Measurements from ENCODE around the gene LMAN1L.

Gene LMAN1L

DNA sequence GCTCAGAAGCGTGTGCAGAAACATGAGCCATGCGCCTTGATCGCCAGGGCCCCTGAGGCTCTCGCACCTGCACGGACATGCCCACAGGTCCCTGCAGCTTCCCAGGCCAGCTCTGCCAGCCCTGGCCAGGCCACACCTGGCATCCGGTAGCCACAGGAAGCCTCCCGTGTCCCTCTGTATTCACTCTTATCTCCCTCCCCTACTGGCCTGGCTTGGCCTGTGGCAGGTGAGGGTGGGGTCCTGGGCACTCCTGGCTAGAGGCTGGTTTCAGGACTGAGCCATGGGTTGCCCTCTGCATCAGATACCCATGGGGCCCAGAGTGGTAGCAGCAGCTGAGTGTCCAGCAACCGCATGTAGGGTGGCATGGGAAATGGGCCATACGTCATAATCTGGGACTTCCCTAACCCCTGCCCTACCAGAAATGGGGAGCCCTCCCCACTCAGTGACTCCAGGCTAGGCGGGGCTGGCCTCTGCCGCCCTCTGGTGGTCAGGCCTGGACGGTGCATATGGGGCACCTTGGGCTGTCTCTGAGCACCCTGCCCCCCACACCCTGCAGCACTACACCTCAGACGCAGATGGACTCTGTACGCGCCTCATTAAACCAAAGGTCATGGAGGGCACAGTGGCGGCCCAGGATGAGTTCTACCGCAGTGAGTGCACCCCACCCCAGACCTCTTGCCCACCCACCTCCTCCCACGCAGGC lies 12.6 kb upstream of the LMAN1L start:
- peaks cover 24% of the 10 kb centered on the region; the same call in 1 of the 2 replicates for H3F3A ChIP-seq (ENCODE audit: insufficient read depth)
- peaks cover 28% of the 10 kb centered on the region for H3K36me3 ChIP-seq (ENCODE audit: low read length)
- no peak overlapping the region for H3K4me3 ChIP-seq (ENCODE audit: insufficient read depth, low read length, poor library complexity, severe bottlenecking)
- no peaks in the 10 kb centered on the region for H3K9me2 ChIP-seq (replicated peaks; ENCODE audit: insufficient read depth, low read length)
- no peaks in the 10 kb centered on the region for H3K27me3 ChIP-seq (ENCODE audit: low read length)
- 0 out of 2 replicates have a peak overlapping the region, but pooled peaks have one; percentile 6 for H3K9ac ChIP-seq (ENCODE audit: low read length)
- H2AFZ ChIP-seq (ENCODE audit: low read depth, low read length, severe bottlenecking): no peak overlapping the region
- TF ChIP-seq, protein P1, sequence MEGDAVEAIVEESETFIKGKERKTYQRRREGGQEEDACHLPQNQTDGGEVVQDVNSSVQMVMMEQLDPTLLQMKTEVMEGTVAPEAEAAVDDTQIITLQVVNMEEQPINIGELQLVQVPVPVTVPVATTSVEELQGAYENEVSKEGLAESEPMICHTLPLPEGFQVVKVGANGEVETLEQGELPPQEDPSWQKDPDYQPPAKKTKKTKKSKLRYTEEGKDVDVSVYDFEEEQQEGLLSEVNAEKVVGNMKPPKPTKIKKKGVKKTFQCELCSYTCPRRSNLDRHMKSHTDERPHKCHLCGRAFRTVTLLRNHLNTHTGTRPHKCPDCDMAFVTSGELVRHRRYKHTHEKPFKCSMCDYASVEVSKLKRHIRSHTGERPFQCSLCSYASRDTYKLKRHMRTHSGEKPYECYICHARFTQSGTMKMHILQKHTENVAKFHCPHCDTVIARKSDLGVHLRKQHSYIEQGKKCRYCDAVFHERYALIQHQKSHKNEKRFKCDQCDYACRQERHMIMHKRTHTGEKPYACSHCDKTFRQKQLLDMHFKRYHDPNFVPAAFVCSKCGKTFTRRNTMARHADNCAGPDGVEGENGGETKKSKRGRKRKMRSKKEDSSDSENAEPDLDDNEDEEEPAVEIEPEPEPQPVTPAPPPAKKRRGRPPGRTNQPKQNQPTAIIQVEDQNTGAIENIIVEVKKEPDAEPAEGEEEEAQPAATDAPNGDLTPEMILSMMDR (IDR thresholded peaks at IDR 0.05; ENCODE audit: insufficient read depth, low read length, poor library complexity, severe bottlenecking): peak; percentile 90
- TF ChIP-seq EZH2phosphoT487 (conservative IDR thresholded peaks at IDR 0.05; ENCODE audit: low read length): no peak
- H3K9me3 ChIP-seq (ENCODE audit: insufficient read depth, low read length): no peaks in the 10 kb centered on the region
- peaks cover 32% of the 10 kb centered on the region for H3K79me2 ChIP-seq (ENCODE audit: insufficient read depth, low read length)
- H4K20me1 ChIP-seq (ENCODE audit: low read depth, low read length): no peaks in the 10 kb centered on the region
- peak overlapping the region; percentile 8 for H3K4me2 ChIP-seq (ENCODE audit: low read depth, low read length, poor library complexity, severe bottlenecking)
- H3K27ac ChIP-seq (ENCODE audit: low read depth, low read length): peak overlapping the region; percentile 68

DNA sequence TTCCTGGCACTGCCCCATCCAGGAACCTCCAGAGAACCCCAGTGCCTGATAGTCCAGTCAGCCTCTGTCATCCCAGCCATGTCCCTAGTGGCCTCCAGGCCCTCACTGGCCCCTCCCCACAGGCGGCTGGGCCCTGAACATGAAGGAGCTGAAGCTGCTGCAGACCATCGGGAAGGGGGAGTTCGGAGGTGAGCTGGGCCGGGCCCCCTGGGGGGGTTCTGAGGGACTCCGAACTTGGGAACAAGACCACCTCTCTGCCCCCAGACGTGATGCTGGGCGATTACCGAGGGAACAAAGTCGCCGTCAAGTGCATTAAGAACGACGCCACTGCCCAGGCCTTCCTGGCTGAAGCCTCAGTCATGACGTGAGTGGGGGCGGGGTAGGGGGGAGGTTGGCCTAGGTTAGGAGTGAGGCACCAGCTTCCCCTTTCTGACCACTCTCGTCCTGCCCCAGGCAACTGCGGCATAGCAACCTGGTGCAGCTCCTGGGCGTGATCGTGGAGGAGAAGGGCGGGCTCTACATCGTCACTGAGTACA lies 12.0 kb upstream of the LMAN1L start:
- peaks cover 26% of the 10 kb centered on the region for H3K79me2 ChIP-seq (ENCODE audit: insufficient read depth, low read length)

DNA sequence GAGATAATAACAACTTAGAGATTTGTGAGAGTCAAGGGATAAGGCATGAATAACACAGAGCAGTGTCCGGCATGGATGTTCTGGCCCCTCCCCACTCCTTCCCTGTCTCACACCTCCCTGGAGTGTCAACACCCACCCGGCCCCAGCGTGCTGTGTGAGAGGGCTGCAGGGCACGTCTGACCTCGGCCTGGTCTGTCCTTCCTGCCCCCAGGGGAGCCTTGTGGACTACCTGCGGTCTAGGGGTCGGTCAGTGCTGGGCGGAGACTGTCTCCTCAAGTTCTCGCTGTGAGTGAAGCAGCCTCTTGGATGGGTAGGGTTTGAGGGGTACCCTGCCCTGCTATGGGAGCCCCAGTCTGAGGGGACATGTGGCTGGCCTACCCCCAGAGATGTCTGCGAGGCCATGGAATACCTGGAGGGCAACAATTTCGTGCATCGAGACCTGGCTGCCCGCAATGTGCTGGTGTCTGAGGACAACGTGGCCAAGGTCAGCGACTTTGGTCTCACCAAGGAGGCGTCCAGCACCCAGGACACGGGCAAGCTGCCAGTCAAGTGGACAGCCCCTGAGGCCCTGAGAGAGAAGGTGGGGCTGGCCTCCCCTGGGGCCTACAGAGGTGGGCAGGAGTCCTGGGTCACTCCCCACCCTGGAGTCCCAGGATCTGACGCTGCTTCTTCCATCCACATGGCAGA lies 11.2 kb upstream of the LMAN1L start:
- H3K79me2 ChIP-seq (ENCODE audit: insufficient read depth, low read length): peaks cover 18% of the 10 kb centered on the region; the same call in 1 of the 2 replicates
- no peak overlapping the region for H3K27ac ChIP-seq (ENCODE audit: low read depth, low read length)
- no peaks in the 10 kb centered on the region for H4K20me1 ChIP-seq (ENCODE audit: low read depth, low read length)
- H3K9me3 ChIP-seq (ENCODE audit: insufficient read depth, low read length): no peaks in the 10 kb centered on the region
- no peak overlapping the region for H3K4me2 ChIP-seq (ENCODE audit: low read depth, low read length, poor library complexity, severe bottlenecking)
- H3K36me3 ChIP-seq (ENCODE audit: low read length): peaks cover 28% of the 10 kb centered on the region
- no peak overlapping the region for H2AFZ ChIP-seq (ENCODE audit: low read depth, low read length, severe bottlenecking)
- peaks cover 26% of the 10 kb centered on the region; the same call in 1 of the 2 replicates for H3F3A ChIP-seq (ENCODE audit: insufficient read depth)
- no peaks in the 10 kb centered on the region for H3K9me2 ChIP-seq (replicated peaks; ENCODE audit: insufficient read depth, low read length)
- H3K9ac ChIP-seq (ENCODE audit: low read length): no peak overlapping the region
- TF ChIP-seq, protein P1 (IDR thresholded peaks at IDR 0.05; ENCODE audit: insufficient read depth, low read length, poor library complexity, severe bottlenecking): no peak
- no peak for TF ChIP-seq EZH2phosphoT487 (conservative IDR thresholded peaks at IDR 0.05; ENCODE audit: low read length)
- H3K4me3 ChIP-seq (ENCODE audit: insufficient read depth, low read length, poor library complexity, severe bottlenecking): no peak overlapping the region
- no peaks in the 10 kb centered on the region for H3K27me3 ChIP-seq (ENCODE audit: low read length)

More for the DNA sequence above, 12.0 kb upstream of the LMAN1L start:
- Histone ChIP-seq H2AFZ (ENCODE audit: low read depth, low read length, severe bottlenecking) (no peak overlapping the region), H3K27me3 (ENCODE audit: low read length) (no peaks in the 10 kb centered on the region), H3K27ac (ENCODE audit: low read depth, low read length) (no peak overlapping the region), H4K20me1 (ENCODE audit: low read depth, low read length) (no peaks in the 10 kb centered on the region), H3K36me3 (ENCODE audit: low read length) (peaks cover 28% of the 10 kb centered on the region), H3K4me3 (ENCODE audit: insufficient read depth, low read length, poor library complexity, severe bottlenecking) (no peak overlapping the region), H3K9me2 (replicated peaks; ENCODE audit: insufficient read depth, low read length) (no peaks in the 10 kb centered on the region), H3F3A (ENCODE audit: insufficient read depth) (peaks cover 24% of the 10 kb centered on the region; the same call in 1 of the 2 replicates), H3K9me3 (ENCODE audit: insufficient read depth, low read length) (no peaks in the 10 kb centered on the region), H3K9ac (ENCODE audit: low read length) (no peak overlapping the region), H3K4me2 (ENCODE audit: low read depth, low read length, poor library complexity, severe bottlenecking) (no peak overlapping the region)
- no peak for TF ChIP-seq EZH2phosphoT487 (conservative IDR thresholded peaks at IDR 0.05; ENCODE audit: low read length)
- TF ChIP-seq, protein P1 (IDR thresholded peaks at IDR 0.05; ENCODE audit: insufficient read depth, low read length, poor library complexity, severe bottlenecking): no peak

Measured in SU-DHL-6 (cell line).